CD4-positive, alpha-beta memory T cell (primary cell): ENCODE measurements around the gene BECN2. TPM values are rescaled to one million over a fixed set of nuclear protein-coding genes. Genes with fewer than 3 reads are reported as not detected.
A peak's percentile ranks its signal among the peaks of the same experiment; 100 is the strongest.

Experiments used
- CTCF ChIA-PET: fragments of 350-600 bp; sonication (Branson Sonifier 250); formaldehyde crosslinking; loops from one replicate; lab custom pipeline; 2021; ENCODE audit warnings: inconsistent platforms; ENCODE audit not compliant: partially characterized antibody; lab: Charles Lee
- POLR2A ChIA-PET: fragments of 350-600 bp; sonication (Branson Sonifier 250); formaldehyde crosslinking; loops from one replicate; lab custom pipeline; 2021; ENCODE audit not compliant: partially characterized antibody; lab: Charles Lee
- DNase-seq, 5 donors: peaks; one replicate each; pipeline versions ENCODE4 v3.0.0 to v3.0.0-alpha.2; 2020 to 2022; ENCODE audit warnings: mixed read lengths in 1 of 5
- H3K27ac ChIP-seq: one replicate; pipeline ENCODE4 v1.7.0; 2013; ENCODE audit warnings: low read depth, low read length
- H3K27me3 ChIP-seq: 2 replicates; pipeline ENCODE4 v1.7.0; 2013; ENCODE audit warnings: mild to moderate bottlenecking, low read length, moderate library complexity; ENCODE audit not compliant: insufficient read depth
- H3K36me3 ChIP-seq: 2 replicates; pipeline ENCODE4 v1.7.0; 2013; ENCODE audit warnings: mild to moderate bottlenecking, low read length, moderate library complexity; ENCODE audit not compliant: insufficient read depth
- H3K4me1 ChIP-seq: 2 replicates; pipeline ENCODE4 v1.7.0; 2013; ENCODE audit warnings: mild to moderate bottlenecking, low read length, moderate library complexity; ENCODE audit not compliant: insufficient read depth
- H3K4me3 ChIP-seq, 2 donors: one replicate each; pipeline ENCODE4 v1.7.0; 2013; ENCODE audit warnings: low read length in 2 of 2, mild to moderate bottlenecking in 1 of 2
- H3K9me3 ChIP-seq, 2 donors: one replicate each; pipeline ENCODE4 v1.7.0; 2013; ENCODE audit warnings: low read length in 2 of 2, control low read depth in 1 of 2; ENCODE audit not compliant: control insufficient read depth in 1 of 2
- H3K27ac Mint-ChIP-seq, 7 donors: one replicate each; pipeline ENCODE4 v1.8.0; 2020 to 2021; ENCODE audit warnings: mixed read lengths in 7 of 7, mild to moderate bottlenecking in 6 of 7, inconsistent platforms in 3 of 7, moderate library complexity in 3 of 7
- H3K27me3 Mint-ChIP-seq, 2 donors: one replicate each; pipeline ENCODE4 v1.8.0; 2020 to 2021; ENCODE audit warnings: mixed read lengths in 2 of 2
- H3K36me3 Mint-ChIP-seq, 2 donors: one replicate each; pipeline ENCODE4 v1.8.0; 2020 to 2021; ENCODE audit warnings: mixed read lengths in 2 of 2, inconsistent platforms in 1 of 2, mild to moderate bottlenecking in 1 of 2
- H3K4me1 Mint-ChIP-seq, 4 donors: one replicate each; pipeline ENCODE4 v1.8.0; 2020 to 2021; ENCODE audit warnings: mixed read lengths in 4 of 4, mild to moderate bottlenecking in 1 of 4
- H3K4me3 Mint-ChIP-seq, 8 donors: one replicate each; pipeline ENCODE4 v1.8.0; 2020 to 2021; ENCODE audit warnings: mixed read lengths in 8 of 8, mild to moderate bottlenecking in 7 of 8, moderate library complexity in 6 of 8, inconsistent platforms in 3 of 8
- H3K9me3 Mint-ChIP-seq, 8 donors: one replicate each; pipeline ENCODE4 v1.8.0; 2020 to 2021; ENCODE audit warnings: mixed read lengths in 8 of 8, mild to moderate bottlenecking in 5 of 8, inconsistent platforms in 3 of 8, moderate library complexity in 1 of 8
- intact Hi-C: fragments of 100-400 bp; cut with micrococcal nuclease; formaldehyde crosslinking; loops from one replicate; pipeline ENCODE4 v1.15.1; 2023
- polyA plus RNA-seq, 2 donors: library from polyadenylated mRNA; unstranded; fragments of 300-500 nt; fragmentation: Illumina TruSeq; gene quantifications; one replicate each; pipeline ENCODE4 v1.2.3, GENCODE V29; 2021
- total RNA-seq, 2 experiments: library from RNA; stranded (reverse); gene quantifications; one replicate each; pipeline ENCODE4 v1.2.3, GENCODE V29; 2021

Gene BECN2
- total and polyA plus RNA-seq, 4 experiments from 2014 or later = not detected

- no peaks in the 10 kb centered on the region for H3K36me3 Mint-ChIP-seq
- no peak overlapping the region for H3K27ac Mint-ChIP-seq
- Histone ChIP-seq H3K4me3 (no peak overlapping the region), H3K27me3 (no peaks in the 10 kb centered on the region), H3K9me3 (no peaks in the 10 kb centered on the region), H3K36me3 (no peaks in the 10 kb centered on the region), H3K4me1 (no peaks in the 10 kb centered on the region), H3K27ac (no peak overlapping the region)
- H3K4me3 Mint-ChIP-seq = no peak overlapping the region
- peaks cover 0 to 2% (median 0%) of the 10 kb centered on the region in 8 donors for H3K9me3 Mint-ChIP-seq
- no peaks in the 10 kb centered on the region for H3K4me1 Mint-ChIP-seq
- intact Hi-C loops = no loop called here
- DNase-seq = no peak
- ChIA-PET POLR2A (no interaction called here), CTCF (interaction anchor here (1.8 kb wide), 1 partner anchor 10 kb away, joined by 4 read pairs; no protein-coding TSS in a partner anchor)
- no peaks in the 10 kb centered on the region for H3K27me3 Mint-ChIP-seq
These were observed 7.2 kb upstream of the BECN2 start for GRCh38 chr1:241950390-241950789.

DNA sequence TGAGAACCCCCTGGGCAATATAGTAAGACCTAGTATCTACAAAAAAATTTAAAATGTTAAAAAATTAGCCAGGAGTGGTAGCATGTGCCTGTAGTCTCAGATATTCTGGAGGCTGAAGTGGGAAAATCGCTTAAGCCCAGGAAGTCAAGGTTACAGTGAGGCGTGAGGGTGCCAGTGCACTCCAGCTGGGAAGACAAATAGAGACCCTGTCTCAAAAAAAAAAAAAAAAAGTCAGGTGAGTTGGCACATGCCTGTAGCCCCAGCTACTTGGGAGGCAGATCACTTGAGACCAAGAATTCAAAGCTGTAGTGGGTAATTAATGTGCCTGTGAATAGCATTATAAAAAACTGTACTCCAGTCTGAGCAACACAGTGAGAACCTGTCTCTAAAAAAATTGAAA, 4.6 kb downstream of the BECN2 start:
- Histone ChIP-seq H3K36me3 (no peaks in the 10 kb centered on the region), H3K27me3 (no peaks in the 10 kb centered on the region), H3K9me3 (no peaks in the 10 kb centered on the region), H3K4me1 (no peaks in the 10 kb centered on the region), H3K27ac (no peak overlapping the region), H3K4me3 (no peak overlapping the region)
- Mint-ChIP-seq H3K4me3 (no peak overlapping the region), H3K9me3 (no peaks in the 10 kb centered on the region), H3K4me1 (no peaks in the 10 kb centered on the region), H3K27ac (no peak overlapping the region), H3K36me3 (no peaks in the 10 kb centered on the region), H3K27me3 (no peaks in the 10 kb centered on the region)
- no peak for DNase-seq
- CTCF ChIA-PET = interaction anchor here (1.0 kb wide), 1 partner anchor 36 kb away, joined by 3 read pairs; no protein-coding TSS in a partner anchor
- POLR2A ChIA-PET = no interaction called here
- intact Hi-C loops = no loop called here

DNA sequence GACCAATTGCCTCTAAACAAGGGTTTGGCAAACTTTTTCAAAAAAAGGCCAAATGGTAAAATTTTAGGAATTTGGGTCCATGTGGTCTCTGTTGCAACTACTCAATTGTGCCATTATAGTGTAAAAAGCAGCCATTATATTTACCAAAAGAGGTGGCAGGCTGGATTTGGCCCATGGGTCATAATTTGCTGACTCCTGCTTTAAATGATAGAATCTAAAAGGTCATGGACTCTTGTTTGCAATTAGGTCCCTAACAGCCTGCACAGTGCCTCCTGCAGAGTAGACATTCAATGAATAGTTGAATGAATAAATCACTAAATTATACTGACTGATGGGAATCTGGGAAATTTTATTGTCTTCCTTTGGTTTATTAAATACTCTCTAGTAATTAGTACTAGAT, 6.2 kb downstream of the BECN2 start:
- H3K4me3 Mint-ChIP-seq = no peak overlapping the region
- Histone ChIP-seq H3K27me3 (no peaks in the 10 kb centered on the region), H3K4me1 (no peaks in the 10 kb centered on the region), H3K9me3 (no peaks in the 10 kb centered on the region), H3K27ac (no peak overlapping the region), H3K4me3 (no peak overlapping the region), H3K36me3 (no peaks in the 10 kb centered on the region)
- no peak overlapping the region for H3K27ac Mint-ChIP-seq
- no peak for DNase-seq
- intact Hi-C loops = no loop called here
- no peaks in the 10 kb centered on the region for H3K27me3 Mint-ChIP-seq
- ChIA-PET POLR2A (no interaction called here), CTCF (no interaction called here)
- H3K36me3 Mint-ChIP-seq = no peaks in the 10 kb centered on the region
- H3K4me1 Mint-ChIP-seq = no peaks in the 10 kb centered on the region
- H3K9me3 Mint-ChIP-seq = no peaks in the 10 kb centered on the region

- no peaks in the 10 kb centered on the region for H3K36me3 Mint-ChIP-seq
- CTCF ChIA-PET = no interaction called here
- DNase-seq = no peak
- no peaks in the 10 kb centered on the region for H3K4me1 ChIP-seq
- POLR2A ChIA-PET = no interaction called here
- H3K27me3 ChIP-seq = no peaks in the 10 kb centered on the region
- H3K36me3 ChIP-seq = no peaks in the 10 kb centered on the region
- intact Hi-C loops = no loop called here
- no peak overlapping the region for H3K27ac ChIP-seq
- no peaks in the 10 kb centered on the region for H3K27me3 Mint-ChIP-seq
- H3K27ac Mint-ChIP-seq = no peak overlapping the region
- H3K4me3 ChIP-seq = no peak overlapping the region
- no peak overlapping the region for H3K4me3 Mint-ChIP-seq
- no peaks in the 10 kb centered on the region for H3K9me3 Mint-ChIP-seq
- H3K9me3 ChIP-seq = no peaks in the 10 kb centered on the region
- no peaks in the 10 kb centered on the region for H3K4me1 Mint-ChIP-seq
These were observed 7.1 kb downstream of the BECN2 start for GRCh38 chr1:241964550-241965282.

DNA sequence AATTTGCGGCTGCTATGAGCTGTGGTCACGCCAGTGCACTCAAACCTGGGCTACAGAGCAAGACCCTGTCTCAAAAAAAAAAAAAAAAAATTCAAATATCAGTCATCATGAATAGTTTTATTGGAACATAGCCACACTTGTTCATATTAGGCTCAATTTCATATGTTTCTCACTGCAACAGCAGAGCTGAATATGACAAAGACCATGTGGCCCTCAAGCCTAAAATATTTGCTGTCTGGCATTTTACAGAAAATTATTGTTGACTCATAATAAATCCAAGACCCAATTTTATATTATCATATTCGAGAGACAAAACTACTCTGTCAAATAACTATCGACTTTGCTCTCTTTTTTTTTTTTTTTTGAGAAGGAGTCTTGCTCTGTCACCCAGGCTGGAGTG, 11.0 kb downstream of the BECN2 start:
- Mint-ChIP-seq H3K27ac (no peak overlapping the region), H3K4me3 (no peak overlapping the region), H3K9me3 (no peaks in the 10 kb centered on the region), H3K4me1 (no peaks in the 10 kb centered on the region), H3K27me3 (peaks cover 0 to 2% of the 10 kb centered on the region in 2 donors), H3K36me3 (no peaks in the 10 kb centered on the region)
- DNase-seq = no peak
- intact Hi-C loops = no loop called here
- Histone ChIP-seq H3K36me3 (no peaks in the 10 kb centered on the region), H3K27ac (no peak overlapping the region), H3K4me1 (no peaks in the 10 kb centered on the region), H3K4me3 (no peak overlapping the region), H3K9me3 (no peaks in the 10 kb centered on the region), H3K27me3 (no peaks in the 10 kb centered on the region)
- POLR2A ChIA-PET = no interaction called here
- CTCF ChIA-PET = no interaction called here

DNA sequence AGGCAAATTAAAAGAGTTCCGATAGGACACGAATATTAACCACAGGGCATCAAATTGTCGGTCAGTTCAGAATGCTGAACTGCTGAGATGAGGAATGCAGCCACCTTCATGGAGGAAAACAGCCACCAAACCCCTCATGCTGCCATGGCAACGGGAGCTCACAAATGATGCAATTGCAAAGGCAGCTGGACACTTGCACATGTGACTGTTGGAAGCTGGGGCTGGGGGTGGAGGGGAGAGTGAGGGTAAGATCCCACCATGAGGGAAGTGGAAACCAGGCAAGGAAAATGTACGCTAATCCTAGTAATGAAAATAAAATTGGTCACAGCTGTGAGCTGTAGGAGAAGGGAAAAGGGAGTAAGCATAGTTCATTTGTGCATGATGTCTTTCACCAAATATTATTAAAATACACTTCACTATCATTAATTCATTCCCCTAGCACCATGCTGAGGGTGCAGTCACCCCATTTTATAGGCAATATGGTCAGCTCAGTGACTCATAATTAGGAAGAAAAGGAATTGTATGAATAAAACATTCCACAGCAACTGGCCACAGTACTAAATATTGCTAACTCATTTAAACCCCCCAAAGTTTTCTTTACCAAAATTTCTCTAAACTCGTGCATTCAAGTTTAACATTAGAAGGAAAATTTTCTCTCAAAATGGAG, 15.3 kb downstream of the BECN2 start:
- H3K9me3 ChIP-seq = no peaks in the 10 kb centered on the region
- H3K27me3 ChIP-seq = no peaks in the 10 kb centered on the region
- ChIA-PET CTCF (no interaction called here), POLR2A (no interaction called here)
- H3K36me3 ChIP-seq = no peaks in the 10 kb centered on the region
- Mint-ChIP-seq H3K9me3 (no peaks in the 10 kb centered on the region), H3K27ac (peak overlapping the region in 1 of 7 donors; percentile 6), H3K4me1 (no peaks in the 10 kb centered on the region), H3K4me3 (no peak overlapping the region), H3K36me3 (no peaks in the 10 kb centered on the region), H3K27me3 (peaks cover 0 to 2% of the 10 kb centered on the region in 2 donors)
- H3K27ac ChIP-seq = no peak overlapping the region
- H3K4me3 ChIP-seq = no peak overlapping the region
- no peak for DNase-seq
- H3K4me1 ChIP-seq = no peaks in the 10 kb centered on the region
- intact Hi-C loops = no loop called here

- Mint-ChIP-seq H3K27ac (no peak overlapping the region), H3K36me3 (no peaks in the 10 kb centered on the region), H3K9me3 (peaks cover 0 to 5% (median 0%) of the 10 kb centered on the region in 8 donors), H3K27me3 (peaks cover 0 to 2% of the 10 kb centered on the region in 2 donors), H3K4me3 (no peak overlapping the region), H3K4me1 (no peaks in the 10 kb centered on the region)
- no peak for DNase-seq
- Histone ChIP-seq H3K27me3 (no peaks in the 10 kb centered on the region), H3K4me1 (no peaks in the 10 kb centered on the region), H3K9me3 (no peaks in the 10 kb centered on the region), H3K4me3 (no peak overlapping the region), H3K36me3 (no peaks in the 10 kb centered on the region), H3K27ac (no peak overlapping the region)
- intact Hi-C loops = no loop called here
- ChIA-PET POLR2A (no interaction called here), CTCF (no interaction called here)
These were observed 18.7 kb downstream of the BECN2 start for GRCh38 chr1:241976229-241976628.
